Measurements from ENCODE around the gene SMYD3. TPM values are rescaled to one million over a fixed set of nuclear protein-coding genes. Genes with fewer than 3 reads are reported as not detected.

The SMYD3 gene
- polyA plus RNA-seq, 1 donor from 2014 or later: 48.6 TPM

GRCh38 chr1:246002725-246003441, 504.2 kb downstream of the SMYD3 start:
- H3K27ac ChIP-seq (ENCODE audit: low read length): no peak overlapping the region
- H3K36me3 ChIP-seq (ENCODE audit: insufficient read depth, low read length): no peaks in the 10 kb centered on the region
- H3K9me3 ChIP-seq (ENCODE audit: low read length): no peaks in the 10 kb centered on the region
- H3K27me3 ChIP-seq (ENCODE audit: insufficient read depth, low read depth, low read length): no peaks in the 10 kb centered on the region
- no peak overlapping the region for H3K4me3 ChIP-seq (ENCODE audit: low read length)
- no peak overlapping the region for H2AFZ ChIP-seq (ENCODE audit: low read depth, low read length)
- H3K79me2 ChIP-seq (replicated peaks; ENCODE audit: insufficient read depth, low read length): no peaks in the 10 kb centered on the region
- H3K9ac ChIP-seq (ENCODE audit: low read length): no peak overlapping the region
- H4K20me1 ChIP-seq (ENCODE audit: insufficient read depth): no peaks in the 10 kb centered on the region
- H3F3A ChIP-seq (ENCODE audit: insufficient read depth, low read length, poor library complexity, severe bottlenecking): no peaks in the 10 kb centered on the region
- TF ChIP-seq REST (IDR thresholded peaks at IDR 0.05; ENCODE audit: borderline replicate concordance) (no peak), RAD21 (conservative IDR thresholded peaks at IDR 0.05) (peak; percentile 98), TAF1 (IDR thresholded peaks at IDR 0.05; ENCODE audit: low read depth) (no peak), CTCF (IDR thresholded peaks at IDR 0.05; ENCODE audit: poor library complexity, severe bottlenecking) (peak; percentile 94), POLR2AphosphoS5 (IDR thresholded peaks at IDR 0.05) (no peak), SMC3 (conservative IDR thresholded peaks at IDR 0.05; ENCODE audit: poor library complexity) (peak; percentile 98), EZH2 (IDR thresholded peaks at IDR 0.05; ENCODE audit: borderline replicate concordance, insufficient read depth, low read length, poor library complexity, severe bottlenecking) (no peak), EP300 (conservative IDR thresholded peaks at IDR 0.05; ENCODE audit: poor library complexity, severe bottlenecking) (no peak), MXI1 (conservative IDR thresholded peaks at IDR 0.05; ENCODE audit: poor library complexity, severe bottlenecking) (no peak)
- no peak overlapping the region for H3K4me2 ChIP-seq (ENCODE audit: low read length)
- no peaks in the 10 kb centered on the region for H3K9me2 ChIP-seq (ENCODE audit: insufficient read depth, low read length)

- Histone ChIP-seq H4K20me1 (ENCODE audit: insufficient read depth) (no peaks in the 10 kb centered on the region), H3F3A (ENCODE audit: insufficient read depth, low read length, poor library complexity, severe bottlenecking) (no peaks in the 10 kb centered on the region), H3K36me3 (ENCODE audit: insufficient read depth, low read length) (no peaks in the 10 kb centered on the region), H3K9ac (ENCODE audit: low read length) (no peak overlapping the region), H2AFZ (ENCODE audit: low read depth, low read length) (no peak overlapping the region), H3K27me3 (ENCODE audit: insufficient read depth, low read depth, low read length) (no peaks in the 10 kb centered on the region), H3K9me3 (ENCODE audit: low read length) (no peaks in the 10 kb centered on the region), H3K4me3 (ENCODE audit: low read length) (no peak overlapping the region), H3K9me2 (ENCODE audit: insufficient read depth, low read length) (no peaks in the 10 kb centered on the region), H3K27ac (ENCODE audit: low read length) (no peak overlapping the region), H3K4me2 (ENCODE audit: low read length) (no peak overlapping the region), H3K79me2 (replicated peaks; ENCODE audit: insufficient read depth, low read length) (no peaks in the 10 kb centered on the region)
- TF ChIP-seq POLR2AphosphoS5 (IDR thresholded peaks at IDR 0.05) (no peak), CTCF (IDR thresholded peaks at IDR 0.05; ENCODE audit: poor library complexity, severe bottlenecking) (no peak), REST (IDR thresholded peaks at IDR 0.05; ENCODE audit: borderline replicate concordance) (no peak), TAF1 (IDR thresholded peaks at IDR 0.05; ENCODE audit: low read depth) (no peak), RAD21 (conservative IDR thresholded peaks at IDR 0.05) (no peak), EP300 (conservative IDR thresholded peaks at IDR 0.05; ENCODE audit: poor library complexity, severe bottlenecking) (no peak), MXI1 (conservative IDR thresholded peaks at IDR 0.05; ENCODE audit: poor library complexity, severe bottlenecking) (no peak), SMC3 (conservative IDR thresholded peaks at IDR 0.05; ENCODE audit: poor library complexity) (no peak), EZH2 (IDR thresholded peaks at IDR 0.05; ENCODE audit: borderline replicate concordance, insufficient read depth, low read length, poor library complexity, severe bottlenecking) (no peak)
These were observed 505.2 kb downstream of the SMYD3 start for GRCh38 chr1:246001837-246002230.

Data from neural cell (in vitro differentiated cells).